ENCODE results near the gene ALDH4A1. TPM values are rescaled to one million over a fixed set of nuclear protein-coding genes. Genes with fewer than 3 reads are reported as not detected.

Gene ALDH4A1
- total and polyA plus RNA-seq, 10 of the 15 experiments (the other 5 are each of a cell fraction or from before 2014, with no cell fraction given) = 0.06 to 25.5 (median 13.0) TPM

- Histone ChIP-seq H2AFZ (ENCODE audit: control insufficient read depth, low read depth, low read length) (no peak overlapping the region), H3K4me1 (ENCODE audit: control insufficient read depth, insufficient read depth, low read length) (no peaks in the 10 kb centered on the region), H3K79me2 (ENCODE audit: control insufficient read depth, insufficient read depth, low read length) (no peaks in the 10 kb centered on the region), H4K20me1 (ENCODE audit: control insufficient read depth, insufficient read depth) (no peaks in the 10 kb centered on the region), H3K27me3 (replicated peaks in 1 of 2; ENCODE audit: control insufficient read depth in 2 of 2, insufficient read depth in 2 of 2, low read length in 1 of 2) (no peaks in the 10 kb centered on the region), H3K9me3 (replicated peaks; ENCODE audit: control insufficient read depth, insufficient read depth, low read length) (no peaks in the 10 kb centered on the region), H3K27ac (ENCODE audit: control insufficient read depth, insufficient read depth) (no peak overlapping the region), H3K4me3 (no peak overlapping the region), H3K36me3 (ENCODE audit: control insufficient read depth in 2 of 2, insufficient read depth in 2 of 2, low read length in 1 of 2) (peaks cover 0 to 1% of the 10 kb centered on the region in 2 experiments; a peak in 1 of 4 replicates), H3K4me2 (ENCODE audit: control insufficient read depth, insufficient read depth) (no peak overlapping the region), H3K9ac (ENCODE audit: control insufficient read depth, insufficient read depth, low read length) (no peak overlapping the region)
- ATAC-seq = no peak
- FAIRE-seq = no peak
- CTCF ChIA-PET = interaction anchor here (1.4 kb wide), 1 partner anchor 16 kb away, joined by 3 read pairs; no protein-coding TSS in a partner anchor
- POLR2A ChIA-PET = no interaction called here
- in situ Hi-C loops (cut with MboI) (no loop called here), intact Hi-C loops (cut with micrococcal nuclease; ENCODE audit: unreplicated experiment) (no loop called here)
- 91% methylated on average over 7 of the region's 7 CpGs for WGBS (ENCODE audit: insufficient coverage, insufficient replicate concordance, low lambda C conversion rate, missing lambda C conversion rate)
- SMC1A ChIA-PET (ENCODE audit: uncharacterized antibody, unreplicated experiment) = no interaction called here
- TF ChIP-seq TAF1 (IDR thresholded peaks at IDR 0.05; ENCODE audit: borderline replicate concordance, low read depth, low read length) = no peak
- TF ChIP-seq HDGF (IDR thresholded peaks at IDR 0.05) = no peak
- BruUV-seq (replicated peaks) = no TSS peak
- RAD21 ChIA-PET (ENCODE audit: unreplicated experiment) = no interaction called here
- DNase-seq (ENCODE audit: low read depth, low spot score) = no peak
These were observed 11.0 kb downstream of the ALDH4A1 start for GRCh38 chr1:18891426-18891780.

DNA sequence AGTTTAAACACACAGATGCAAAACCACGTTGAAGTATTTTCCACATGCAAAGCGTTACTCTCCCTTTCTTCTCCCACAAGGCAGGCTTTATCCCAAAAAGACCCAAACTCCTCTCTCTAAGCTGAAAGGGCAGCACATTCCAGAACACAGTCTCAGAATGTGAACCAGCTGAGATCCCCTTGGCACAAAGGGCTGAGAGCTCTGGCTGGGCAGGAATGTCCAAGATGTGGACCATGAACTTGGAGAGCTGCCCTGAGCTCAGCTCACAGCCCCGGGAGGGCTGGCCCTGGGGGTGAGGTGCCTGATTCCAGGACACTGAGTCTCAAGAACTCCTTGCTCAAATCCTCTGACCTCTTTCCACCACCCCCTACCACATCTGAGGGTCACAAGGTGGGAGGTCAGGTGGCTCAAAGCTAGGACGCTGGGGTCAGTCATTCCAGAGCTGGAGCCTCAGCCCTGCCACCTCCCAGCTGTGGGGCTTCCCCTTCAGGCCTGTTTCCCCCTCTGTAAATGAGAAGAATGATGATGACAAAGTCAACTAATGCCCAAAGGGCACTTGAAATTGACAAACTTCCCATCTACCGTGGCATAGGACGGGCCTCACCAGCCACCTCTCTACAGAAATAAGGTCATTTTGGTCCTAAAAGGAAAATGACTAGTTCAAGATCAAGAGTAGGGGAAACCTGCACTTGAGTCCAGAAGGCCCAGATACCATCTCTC is 11.5 kb downstream of the ALDH4A1 start:
- FAIRE-seq (no peak), ATAC-seq (no peak), DNase-seq (ENCODE audit: low read depth, low spot score) (no peak)
- Histone ChIP-seq H2AFZ (ENCODE audit: control insufficient read depth, low read depth, low read length) (no peak overlapping the region), H3K9ac (ENCODE audit: control insufficient read depth, insufficient read depth, low read length) (no peak overlapping the region), H3K36me3 (ENCODE audit: control insufficient read depth in 2 of 2, insufficient read depth in 2 of 2, low read length in 1 of 2) (peaks cover 0 to 1% of the 10 kb centered on the region in 2 experiments; a peak in 1 of 4 replicates), H3K27ac (ENCODE audit: control insufficient read depth, insufficient read depth) (no peak overlapping the region), H3K9me3 (replicated peaks; ENCODE audit: control insufficient read depth, insufficient read depth, low read length) (no peaks in the 10 kb centered on the region), H3K79me2 (ENCODE audit: control insufficient read depth, insufficient read depth, low read length) (no peaks in the 10 kb centered on the region), H3K4me3 (no peak overlapping the region), H4K20me1 (ENCODE audit: control insufficient read depth, insufficient read depth) (no peaks in the 10 kb centered on the region), H3K27me3 (replicated peaks in 1 of 2; ENCODE audit: control insufficient read depth in 2 of 2, insufficient read depth in 2 of 2, low read length in 1 of 2) (no peaks in the 10 kb centered on the region), H3K4me2 (ENCODE audit: control insufficient read depth, insufficient read depth) (no peak overlapping the region), H3K4me1 (ENCODE audit: control insufficient read depth, insufficient read depth, low read length) (no peaks in the 10 kb centered on the region)
- 20% methylated on average over 6 of the region's 6 CpGs for WGBS (ENCODE audit: insufficient coverage, insufficient replicate concordance, low lambda C conversion rate, missing lambda C conversion rate)
- intact Hi-C loops (cut with micrococcal nuclease; ENCODE audit: unreplicated experiment) (no loop called here), in situ Hi-C loops (cut with MboI) (no loop called here)
- TF ChIP-seq MXI1 (IDR thresholded peaks at IDR 0.05; ENCODE audit: low read depth, low read length) (no peak), RUNX3 (IDR thresholded peaks at IDR 0.05; ENCODE audit: low read length) (no peak), ZNF217 (IDR thresholded peaks at IDR 0.05) (no peak), STAT1 (conservative IDR thresholded peaks at IDR 0.05) (no peak), PAX5 (IDR thresholded peaks at IDR 0.05; ENCODE audit: borderline replicate concordance, low read depth, low read length) (no peak), ATF7 (IDR thresholded peaks at IDR 0.05; ENCODE audit: low read depth) (no peak), MYB (IDR thresholded peaks at IDR 0.05; ENCODE audit: borderline replicate concordance, low read depth, low read length) (no peak), HSF1 (IDR thresholded peaks at IDR 0.05; ENCODE audit: low read depth, low read length) (no peak)
- TF ChIP-seq, protein P1, sequence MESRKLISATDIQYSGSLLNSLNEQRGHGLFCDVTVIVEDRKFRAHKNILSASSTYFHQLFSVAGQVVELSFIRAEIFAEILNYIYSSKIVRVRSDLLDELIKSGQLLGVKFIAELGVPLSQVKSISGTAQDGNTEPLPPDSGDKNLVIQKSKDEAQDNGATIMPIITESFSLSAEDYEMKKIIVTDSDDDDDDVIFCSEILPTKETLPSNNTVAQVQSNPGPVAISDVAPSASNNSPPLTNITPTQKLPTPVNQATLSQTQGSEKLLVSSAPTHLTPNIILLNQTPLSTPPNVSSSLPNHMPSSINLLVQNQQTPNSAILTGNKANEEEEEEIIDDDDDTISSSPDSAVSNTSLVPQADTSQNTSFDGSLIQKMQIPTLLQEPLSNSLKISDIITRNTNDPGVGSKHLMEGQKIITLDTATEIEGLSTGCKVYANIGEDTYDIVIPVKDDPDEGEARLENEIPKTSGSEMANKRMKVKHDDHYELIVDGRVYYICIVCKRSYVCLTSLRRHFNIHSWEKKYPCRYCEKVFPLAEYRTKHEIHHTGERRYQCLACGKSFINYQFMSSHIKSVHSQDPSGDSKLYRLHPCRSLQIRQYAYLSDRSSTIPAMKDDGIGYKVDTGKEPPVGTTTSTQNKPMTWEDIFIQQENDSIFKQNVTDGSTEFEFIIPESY (IDR thresholded peaks at IDR 0.05) = no peak
- SMC1A ChIA-PET (ENCODE audit: uncharacterized antibody, unreplicated experiment) = no interaction called here
- BruUV-seq (replicated peaks) = no TSS peak
- POLR2A ChIA-PET = no interaction called here
- CTCF ChIA-PET = interaction anchor here (0.8 to 1.4 kb wide), 2 partner anchors 15 to 22 kb away, joined by 3 to 4 read pairs; no protein-coding TSS in a partner anchor
- RAD21 ChIA-PET (ENCODE audit: unreplicated experiment) = no interaction called here
